ENCODE data around the gene TGFBI.

The TGFBI gene

DNA sequence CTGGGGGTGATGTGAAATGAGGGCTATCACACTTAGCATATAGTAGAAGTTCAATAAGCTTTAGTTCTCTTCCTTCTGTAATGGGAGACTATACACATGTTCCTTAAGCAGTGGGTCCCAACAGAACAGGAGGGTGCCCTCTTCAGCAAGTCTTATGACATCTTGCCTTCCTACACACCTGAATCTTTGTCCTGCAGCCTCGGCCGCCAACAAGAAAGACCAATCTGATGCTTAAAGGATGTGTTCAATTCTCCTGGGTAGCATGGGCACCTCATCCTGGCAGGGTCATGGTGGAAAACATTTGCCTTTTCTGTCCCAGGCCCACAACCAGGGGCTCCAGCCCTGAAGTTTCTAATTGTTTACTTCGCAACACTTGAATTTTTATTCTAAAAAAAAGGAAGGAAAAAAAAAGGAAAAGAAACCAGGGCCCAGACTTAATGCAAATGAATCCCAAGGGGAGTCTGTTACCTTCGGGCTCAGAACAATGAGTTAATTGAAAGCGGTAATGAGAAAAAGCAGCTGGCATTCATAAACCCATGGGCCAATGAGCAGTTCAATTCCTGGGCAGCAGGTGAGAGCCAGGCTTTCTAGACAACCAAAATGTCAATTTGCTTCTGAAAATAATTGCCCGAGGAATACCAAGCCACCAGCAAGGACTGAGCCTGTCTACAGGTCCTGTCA lies 77.7 kb downstream of the TGFBI start:
- H3K4me2 ChIP-seq (ENCODE audit: low read length) = no peak overlapping the region
- H3K27ac ChIP-seq (ENCODE audit: low read depth, low read length, poor library complexity, severe bottlenecking) = no peak overlapping the region
- H3K9me2 ChIP-seq (ENCODE audit: low read depth, low read length) = no peaks in the 10 kb centered on the region
- no peaks in the 10 kb centered on the region for H4K20me1 ChIP-seq (ENCODE audit: insufficient read depth, low read length)
- no peaks in the 10 kb centered on the region for H3K79me2 ChIP-seq (ENCODE audit: insufficient read depth, low read length)
- no peaks in the 10 kb centered on the region for H3K9me3 ChIP-seq (ENCODE audit: low read length)
- H3K27me3 ChIP-seq (ENCODE audit: insufficient read depth, low read length) = no peaks in the 10 kb centered on the region
- no peak overlapping the region for H2AFZ ChIP-seq (ENCODE audit: low read length)
- H3K36me3 ChIP-seq (ENCODE audit: insufficient read depth, low read length) = no peaks in the 10 kb centered on the region
- TF ChIP-seq CTCF (IDR thresholded peaks at IDR 0.05; ENCODE audit: low read length) = no peak
- TF ChIP-seq EZH2 (IDR thresholded peaks at IDR 0.05; ENCODE audit: borderline replicate concordance, low read length) = no peak
- no peaks in the 10 kb centered on the region for H3F3A ChIP-seq (ENCODE audit: insufficient read depth, low read length)
- no peak overlapping the region for H3K4me3 ChIP-seq (ENCODE audit: low read depth, low read length, poor library complexity, severe bottlenecking)
- H3K9ac ChIP-seq (ENCODE audit: low read length) = no peak overlapping the region
- peaks cover 9% of the 10 kb centered on the region for H3K4me1 ChIP-seq (ENCODE audit: insufficient read depth, low read length, severe bottlenecking)

DNA sequence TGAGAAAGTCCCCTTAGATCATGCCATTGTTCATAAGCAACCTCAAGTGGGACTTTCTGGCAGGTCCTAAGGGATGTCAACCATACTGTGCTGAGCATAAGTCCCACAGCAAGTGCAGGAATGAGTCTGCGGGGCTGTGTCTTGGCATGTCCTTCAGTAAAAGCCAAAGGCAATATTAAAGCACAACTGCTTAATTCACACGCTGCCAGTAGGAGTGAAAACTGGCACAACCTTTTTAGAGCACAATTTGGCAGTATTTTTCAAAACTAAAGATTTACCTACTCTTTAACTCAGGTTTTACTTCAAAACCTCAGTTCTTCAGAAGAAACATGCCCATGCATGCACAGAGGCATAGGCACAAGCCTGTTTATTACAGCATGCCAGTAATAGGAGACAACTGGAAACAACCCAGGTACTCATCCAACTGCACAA lies 79.4 kb downstream of the TGFBI start:
- no peaks in the 10 kb centered on the region for H3K79me2 ChIP-seq (ENCODE audit: insufficient read depth, low read length)
- H2AFZ ChIP-seq (ENCODE audit: low read length) = no peak overlapping the region
- H3F3A ChIP-seq (ENCODE audit: insufficient read depth, low read length) = no peaks in the 10 kb centered on the region
- no peaks in the 10 kb centered on the region for H3K9me3 ChIP-seq (ENCODE audit: low read length)
- no peak overlapping the region for H3K4me2 ChIP-seq (ENCODE audit: low read length)
- H3K27ac ChIP-seq (ENCODE audit: low read depth, low read length, poor library complexity, severe bottlenecking) = no peak overlapping the region
- H3K9ac ChIP-seq (ENCODE audit: low read length) = no peak overlapping the region
- peaks cover 9% of the 10 kb centered on the region for H3K4me1 ChIP-seq (ENCODE audit: insufficient read depth, low read length, severe bottlenecking)
- no peaks in the 10 kb centered on the region for H4K20me1 ChIP-seq (ENCODE audit: insufficient read depth, low read length)
- H3K36me3 ChIP-seq (ENCODE audit: insufficient read depth, low read length) = no peaks in the 10 kb centered on the region
- H3K4me3 ChIP-seq (ENCODE audit: low read depth, low read length, poor library complexity, severe bottlenecking) = no peak overlapping the region
- no peaks in the 10 kb centered on the region for H3K9me2 ChIP-seq (ENCODE audit: low read depth, low read length)
- no peaks in the 10 kb centered on the region; the same call in 1 of the 2 replicates for H3K27me3 ChIP-seq (ENCODE audit: insufficient read depth, low read length)
- TF ChIP-seq CTCF (IDR thresholded peaks at IDR 0.05; ENCODE audit: low read length) (no peak), EZH2 (IDR thresholded peaks at IDR 0.05; ENCODE audit: borderline replicate concordance, low read length) (no peak)

DNA sequence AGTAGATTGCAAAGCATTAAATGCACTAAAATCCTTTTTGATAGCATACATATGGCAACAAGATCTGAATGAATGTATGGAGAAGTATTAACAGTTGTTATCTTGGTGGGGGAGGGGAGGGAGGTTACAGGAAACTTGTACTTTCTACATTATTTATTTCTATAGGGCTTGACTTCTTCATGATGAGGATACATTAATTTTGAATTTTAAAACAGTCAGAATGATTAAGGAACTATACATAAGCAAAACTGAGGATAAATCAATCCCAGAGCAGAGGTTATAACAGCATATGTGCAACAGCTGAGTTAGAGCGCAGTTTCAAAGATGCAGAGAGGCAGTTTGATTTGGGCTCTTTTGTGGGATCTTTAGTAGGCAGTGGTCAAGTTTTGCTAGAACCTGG lies 80.0 kb downstream of the TGFBI start:
- no peak overlapping the region for H3K4me2 ChIP-seq (ENCODE audit: low read length)
- no peak overlapping the region for H3K4me3 ChIP-seq (ENCODE audit: low read depth, low read length, poor library complexity, severe bottlenecking)
- peaks cover 9% of the 10 kb centered on the region for H3K4me1 ChIP-seq (ENCODE audit: insufficient read depth, low read length, severe bottlenecking)
- no peaks in the 10 kb centered on the region for H4K20me1 ChIP-seq (ENCODE audit: insufficient read depth, low read length)
- no peak overlapping the region for H3K27ac ChIP-seq (ENCODE audit: low read depth, low read length, poor library complexity, severe bottlenecking)
- no peaks in the 10 kb centered on the region; the same call in 1 of the 2 replicates for H3K27me3 ChIP-seq (ENCODE audit: insufficient read depth, low read length)
- TF ChIP-seq CTCF (IDR thresholded peaks at IDR 0.05; ENCODE audit: low read length) = no peak
- TF ChIP-seq EZH2 (IDR thresholded peaks at IDR 0.05; ENCODE audit: borderline replicate concordance, low read length) = no peak
- H3K9me3 ChIP-seq (ENCODE audit: low read length) = no peaks in the 10 kb centered on the region
- no peaks in the 10 kb centered on the region for H3F3A ChIP-seq (ENCODE audit: insufficient read depth, low read length)
- no peaks in the 10 kb centered on the region for H3K79me2 ChIP-seq (ENCODE audit: insufficient read depth, low read length)
- no peak overlapping the region for H2AFZ ChIP-seq (ENCODE audit: low read length)
- H3K36me3 ChIP-seq (ENCODE audit: insufficient read depth, low read length) = no peaks in the 10 kb centered on the region
- no peak overlapping the region for H3K9ac ChIP-seq (ENCODE audit: low read length)
- no peaks in the 10 kb centered on the region for H3K9me2 ChIP-seq (ENCODE audit: low read depth, low read length)

All from OCI-LY1 (cell line).